BLaER1 (cell line): ENCODE data around the gene TM7SF3.

Experiments
- H3K27ac ChIP-seq: shearing (Covaris generic); formaldehyde crosslinking; 2 replicates; pipeline ENCODE4 v1.8.1; 2022
- H3K27me3 ChIP-seq: shearing (Covaris generic); formaldehyde crosslinking; 2 replicates; pipeline ENCODE4 v1.8.1; 2022
- H3K36me3 ChIP-seq: shearing (Covaris generic); formaldehyde crosslinking; 2 replicates; pipeline ENCODE4 v1.8.1; 2022
- H3K4me1 ChIP-seq: shearing (Covaris generic); formaldehyde crosslinking; 2 replicates; pipeline ENCODE4 v1.8.1; 2022
- H3K4me2 ChIP-seq: shearing (Covaris generic); formaldehyde crosslinking; 2 replicates; pipeline ENCODE4 v1.8.1; 2022
- H3K4me3 ChIP-seq: shearing (Covaris generic); formaldehyde crosslinking; 2 replicates; pipeline ENCODE4 v1.8.1; 2022
- H3K9ac ChIP-seq: shearing (Covaris generic); formaldehyde crosslinking; 2 replicates; pipeline ENCODE4 v1.8.1; 2022
- H3K9me3 ChIP-seq: shearing (Covaris generic); formaldehyde crosslinking; 2 replicates; pipeline ENCODE4 v1.8.1; 2022
- H4K20me1 ChIP-seq: shearing (Covaris generic); formaldehyde crosslinking; 2 replicates; pipeline ENCODE4 v1.8.1; 2022
- Cebpa-rat ChIP-seq: shearing (Covaris generic); IDR thresholded peaks from 2 replicates; pipeline ENCODE4 v1.8.1; 2022

TM7SF3 gene

GRCh38 chr12:26937863-26938700 is 76.1 kb downstream of the TM7SF3 start, which contains the start of the genes FGFR1OP2 and INTS13:
TSS of gene FGFR1OP2 (plus strand) at chr12:26938470. CDS start at chr12:26954159, 15,689 bp downstream.
TSS of gene INTS13 (minus strand) at chr12:26937981. CDS start at chr12:26936803, 1,178 bp downstream.
- Histone ChIP-seq H3K9me3 (no peaks in the 10 kb centered on the region), H3K4me1 (peaks cover 55% of the 10 kb centered on the region), H3K9ac (peak within 1 kb of the TSS; percentile 95), H4K20me1 (peaks cover 71% of the 10 kb centered on the region), H3K27ac (peak within 1 kb of the TSS; percentile 93), H3K4me2 (peak within 1 kb of the TSS; percentile 94), H3K36me3 (peaks cover 20% of the 10 kb centered on the region; the same call in 1 of the 2 replicates), H3K27me3 (no peaks in the 10 kb centered on the region), H3K4me3 (peak within 1 kb of the TSS; percentile 96)
- no peak for TF ChIP-seq Cebpa-rat

DNA sequence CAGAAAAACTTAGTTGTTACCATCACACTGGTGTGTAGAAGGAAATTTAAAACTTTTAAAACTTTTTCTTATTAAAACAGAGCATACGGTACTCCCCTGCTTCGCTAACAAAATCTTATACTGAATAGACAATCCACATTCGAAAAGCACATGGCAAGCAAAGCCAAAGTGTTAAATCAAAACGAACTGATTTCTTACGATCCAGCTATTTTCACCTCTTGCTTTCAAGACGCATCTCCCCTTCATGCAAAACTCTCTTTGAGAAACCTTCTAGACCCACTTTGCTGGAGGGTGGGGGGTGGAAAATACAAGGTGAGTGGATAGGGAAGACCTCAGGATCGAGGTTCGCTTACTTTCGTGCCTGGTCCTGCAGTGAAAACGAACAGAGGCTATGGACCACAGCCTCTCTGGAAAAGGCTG is 76.7 kb downstream of the TM7SF3 start:
- no peak for TF ChIP-seq Cebpa-rat
- no peaks in the 10 kb centered on the region for H3K27me3 ChIP-seq
- peaks cover 55% of the 10 kb centered on the region for H3K4me1 ChIP-seq
- H3K4me3 ChIP-seq, result peak overlapping the region; percentile 96
- H3K9ac ChIP-seq, result peak overlapping the region; percentile 95
- peaks cover 67% of the 10 kb centered on the region for H4K20me1 ChIP-seq
- H3K9me3 ChIP-seq, result no peaks in the 10 kb centered on the region
- H3K27ac ChIP-seq, result peak overlapping the region; percentile 93
- peak overlapping the region; percentile 89 for H3K4me2 ChIP-seq
- peaks cover 26% of the 10 kb centered on the region for H3K36me3 ChIP-seq

DNA sequence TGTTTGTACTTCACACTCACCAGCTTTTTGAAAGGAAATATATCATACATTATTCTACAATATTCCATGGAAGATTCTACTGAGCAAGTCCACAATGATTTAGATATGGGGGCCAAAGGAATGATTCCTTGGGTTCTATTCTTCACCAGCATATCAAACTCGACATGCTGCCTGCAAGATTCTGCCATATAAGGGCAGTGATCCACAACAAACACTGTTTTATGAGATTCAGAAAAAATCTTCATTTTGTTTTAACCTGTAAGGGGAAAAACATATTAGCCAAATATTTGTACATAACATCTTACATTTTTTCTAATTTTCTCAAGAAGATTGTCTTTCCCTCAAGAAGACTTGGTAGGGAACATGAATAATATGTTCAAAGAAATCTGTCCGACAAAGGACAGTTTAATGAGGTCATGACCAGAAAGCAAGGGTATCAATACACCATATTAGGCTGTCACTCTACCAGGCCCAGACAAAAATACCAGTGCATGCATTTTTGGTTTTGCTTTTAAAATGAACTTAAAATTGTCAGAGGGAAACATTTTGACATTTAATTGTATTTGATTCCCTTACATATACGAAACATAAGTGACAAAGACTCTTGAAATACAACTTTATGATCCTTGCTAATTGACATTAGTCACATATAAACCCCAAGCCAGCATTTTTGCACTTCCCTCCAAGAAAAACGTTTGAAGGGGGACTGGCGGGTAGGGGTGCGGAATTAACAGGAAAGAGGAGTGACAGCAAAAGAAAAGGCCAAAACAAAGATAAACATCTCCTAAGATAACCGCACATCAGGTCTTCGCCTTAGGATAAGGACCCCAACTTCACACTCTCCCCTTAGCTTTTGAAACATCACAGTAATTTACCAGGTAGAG is 77.4 kb downstream of the TM7SF3 start:
- H4K20me1 ChIP-seq, result peaks cover 61% of the 10 kb centered on the region
- peak overlapping the region; percentile 96 for H3K4me3 ChIP-seq
- peak overlapping the region; percentile 93; the same call in 1 of the 2 replicates for H3K27ac ChIP-seq
- TF ChIP-seq Cebpa-rat, result no peak
- H3K4me2 ChIP-seq, result peak overlapping the region; percentile 89
- peak overlapping the region; percentile 95 for H3K9ac ChIP-seq
- H3K27me3 ChIP-seq, result no peaks in the 10 kb centered on the region
- H3K9me3 ChIP-seq, result no peaks in the 10 kb centered on the region
- H3K36me3 ChIP-seq, result peaks cover 30% of the 10 kb centered on the region
- H3K4me1 ChIP-seq, result peaks cover 50% of the 10 kb centered on the region

- no peaks in the 10 kb centered on the region for H3K9me3 ChIP-seq
- peak overlapping the region; percentile 62; the same call in 1 of the 2 replicates for H3K9ac ChIP-seq
- H3K4me2 ChIP-seq, result peak overlapping the region; percentile 89
- H3K27me3 ChIP-seq, result no peaks in the 10 kb centered on the region
- peaks cover 51% of the 10 kb centered on the region for H4K20me1 ChIP-seq
- H3K27ac ChIP-seq, result no peak overlapping the region; the same call in 1 of the 2 replicates
- TF ChIP-seq Cebpa-rat, result no peak
- H3K4me1 ChIP-seq, result peaks cover 40% of the 10 kb centered on the region
- H3K4me3 ChIP-seq, result peak overlapping the region; percentile 29; the same call in 1 of the 2 replicates
- peaks cover 38% of the 10 kb centered on the region for H3K36me3 ChIP-seq
Measured at GRCh38 chr12:26935636-26936378, 78.4 kb downstream of the TM7SF3 start.

GRCh38 chr12:26929590-26929989 is 84.6 kb downstream of the TM7SF3 start:
- H3K27ac ChIP-seq, result no peak overlapping the region
- 0 out of 2 replicates have a peak, but pooled peaks cover under 1% of the 10 kb centered on the region for H3K4me1 ChIP-seq
- TF ChIP-seq Cebpa-rat, result no peak
- H3K9ac ChIP-seq, result no peak overlapping the region
- peaks cover 84% of the 10 kb centered on the region for H3K36me3 ChIP-seq
- H3K9me3 ChIP-seq, result no peaks in the 10 kb centered on the region
- H3K4me2 ChIP-seq, result no peak overlapping the region
- H3K27me3 ChIP-seq, result no peaks in the 10 kb centered on the region
- H4K20me1 ChIP-seq, result peaks cover 10% of the 10 kb centered on the region; the same call in 1 of the 2 replicates
- no peak overlapping the region for H3K4me3 ChIP-seq

DNA sequence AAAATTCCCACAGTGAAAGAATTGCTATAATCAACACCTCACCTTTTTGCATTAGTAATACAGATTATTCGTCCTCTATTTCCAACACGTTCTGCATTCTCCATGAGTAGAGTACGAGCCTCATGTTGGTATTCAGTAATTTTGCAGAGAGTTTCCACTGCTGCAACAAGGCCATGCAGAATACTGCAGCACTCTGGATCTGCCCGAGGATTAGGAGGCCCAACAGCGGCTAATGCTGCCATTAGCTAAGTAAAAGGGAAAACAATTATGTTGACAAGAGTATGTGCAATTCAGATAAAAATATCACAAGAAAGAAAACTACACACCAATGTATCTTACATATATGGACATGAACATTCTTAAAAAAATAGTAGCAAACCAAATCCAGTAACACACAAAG is 85.5 kb downstream of the TM7SF3 start:
- peaks cover 86% of the 10 kb centered on the region for H3K36me3 ChIP-seq
- no peak for TF ChIP-seq Cebpa-rat

More for the DNA sequence above, 85.5 kb downstream of the TM7SF3 start:
- H3K27ac ChIP-seq, result no peak overlapping the region
- H3K9me3 ChIP-seq, result no peaks in the 10 kb centered on the region
- H3K9ac ChIP-seq, result no peak overlapping the region
- no peak overlapping the region for H3K4me3 ChIP-seq
- H4K20me1 ChIP-seq, result 0 out of 2 replicates have a peak, but pooled peaks cover 6% of the 10 kb centered on the region
- H3K4me1 ChIP-seq, result no peaks in the 10 kb centered on the region
- no peak overlapping the region for H3K4me2 ChIP-seq
- H3K27me3 ChIP-seq, result no peaks in the 10 kb centered on the region
